Stimulated activated CD8-positive, alpha-beta memory T cell treated with anti-CD3 and anti-CD28 coated beads, Interleukin-2, amount 100 ng/mL, for 1 hour (primary cell): ENCODE measurements around the gene KBTBD8.

Experiments used
- DNase-seq, 2 donors: peaks; one replicate each; pipeline ENCODE4 v3.0.0-alpha.2; 2020; ENCODE audit warnings: low read depth in 2 of 2

KBTBD8 gene

DNA sequence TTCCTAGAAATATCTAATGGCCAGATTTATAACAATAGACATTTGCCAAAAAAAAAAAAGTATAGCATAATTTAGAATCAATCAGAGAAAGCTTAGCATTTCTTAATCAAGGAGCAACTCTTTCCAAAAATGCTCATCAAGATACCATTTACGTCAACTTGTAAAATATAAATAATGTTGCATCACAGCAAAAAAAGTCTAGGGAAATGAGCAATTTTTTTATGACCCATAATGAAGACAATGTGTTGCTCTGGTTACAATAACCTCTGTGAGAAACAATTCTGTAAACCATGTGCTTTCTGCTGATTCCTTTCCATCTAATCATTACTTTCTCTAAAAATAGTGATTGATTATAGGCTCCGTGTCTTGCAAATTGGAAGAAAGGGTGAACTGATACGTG, 36.3 kb downstream of the KBTBD8 start:
- no peak for DNase-seq

DNA sequence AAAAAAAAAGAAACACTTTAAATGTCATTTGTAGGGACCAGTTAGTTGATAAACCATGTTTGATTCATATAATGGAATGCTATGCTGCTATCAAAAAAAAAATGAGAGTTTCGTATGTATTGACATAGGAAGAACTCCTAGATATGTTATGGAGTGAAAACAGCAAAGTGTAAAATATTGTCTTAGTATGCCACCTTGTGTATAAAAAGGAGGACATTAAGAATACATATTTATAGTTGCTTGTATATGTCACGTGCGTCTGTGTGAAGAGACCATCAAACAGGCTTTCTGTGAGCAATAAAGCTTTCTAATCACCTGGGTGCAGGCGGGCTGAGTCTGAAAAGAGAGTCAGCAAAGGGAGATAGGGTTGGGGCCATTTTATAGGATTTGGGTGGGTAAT, 39.5 kb downstream of the KBTBD8 start:
- DNase-seq, result no peak

DNA sequence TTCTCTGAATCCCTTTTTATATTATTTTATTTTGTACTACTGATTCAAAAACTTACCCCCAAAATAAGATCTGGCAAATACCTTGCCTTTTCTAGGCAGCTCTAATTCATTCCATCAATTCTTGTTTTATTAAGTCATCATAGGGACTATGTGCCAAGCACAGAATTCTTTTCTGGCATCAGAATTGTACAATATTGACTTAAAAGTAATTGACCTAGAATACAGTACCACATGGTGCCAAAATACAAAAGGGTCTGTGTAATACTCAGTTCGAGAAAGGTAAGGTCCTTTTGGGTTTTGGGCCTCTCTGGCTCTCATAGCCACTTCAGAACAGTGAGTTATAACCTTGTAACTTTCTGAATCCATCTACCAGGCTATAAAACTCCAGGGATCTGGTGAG, 46.2 kb downstream of the KBTBD8 start:
- no peak for DNase-seq

DNA sequence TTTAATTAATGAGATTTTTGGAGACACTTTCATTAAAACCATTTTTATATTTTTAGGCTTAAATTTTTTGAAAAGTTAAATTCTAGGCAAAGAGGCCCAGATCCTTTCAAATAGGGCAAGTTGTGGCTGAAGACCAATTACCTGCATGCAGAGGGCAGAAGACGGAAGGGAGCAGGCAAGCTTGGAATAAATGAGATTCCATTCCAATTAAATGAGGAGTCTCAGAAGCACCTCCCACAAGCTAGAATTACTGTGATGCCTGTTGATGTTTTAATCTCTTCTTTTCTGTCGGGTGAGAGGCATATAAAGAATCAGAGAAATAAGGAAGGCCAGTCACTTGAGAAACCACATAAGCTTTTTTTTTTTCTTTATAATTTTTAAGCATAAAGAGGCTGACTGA, 46.8 kb downstream of the KBTBD8 start:
- DNase-seq, result no peak

DNA sequence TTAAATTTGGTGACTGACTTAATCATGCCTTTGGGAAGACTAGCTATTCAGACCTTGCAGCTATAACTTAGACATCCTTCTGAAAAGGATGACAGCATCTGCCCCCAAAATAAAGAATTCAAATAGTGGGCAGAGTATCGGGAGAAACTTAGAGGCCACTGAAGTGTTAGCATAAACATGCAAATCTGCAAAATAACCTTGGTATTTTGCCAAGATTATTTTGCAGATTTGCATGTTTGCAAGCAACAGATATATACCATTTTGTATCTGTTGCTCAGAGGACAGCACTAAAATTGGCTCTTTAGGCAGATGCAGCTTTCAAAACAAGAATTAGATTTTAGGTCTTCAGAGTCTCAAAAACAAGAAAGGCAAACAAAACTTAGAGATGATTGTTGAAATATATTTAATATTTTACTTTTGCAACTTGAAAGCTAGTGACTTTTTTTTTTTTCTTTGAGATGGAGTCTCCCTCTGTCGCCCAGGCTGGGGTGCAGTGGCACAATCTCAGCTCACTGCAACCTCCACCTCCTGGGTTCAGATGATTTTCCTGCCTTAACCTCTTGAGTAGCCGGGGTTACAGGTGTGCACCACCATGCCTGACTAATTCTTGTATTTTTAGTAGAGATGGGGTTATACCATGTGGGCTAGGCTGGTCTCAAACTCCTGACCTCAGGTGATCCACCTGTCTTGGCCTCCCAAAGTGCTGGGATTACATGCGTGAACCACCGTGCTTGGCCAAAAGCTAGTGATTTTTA, 47.8 kb downstream of the KBTBD8 start:
- no peak for DNase-seq

DNA sequence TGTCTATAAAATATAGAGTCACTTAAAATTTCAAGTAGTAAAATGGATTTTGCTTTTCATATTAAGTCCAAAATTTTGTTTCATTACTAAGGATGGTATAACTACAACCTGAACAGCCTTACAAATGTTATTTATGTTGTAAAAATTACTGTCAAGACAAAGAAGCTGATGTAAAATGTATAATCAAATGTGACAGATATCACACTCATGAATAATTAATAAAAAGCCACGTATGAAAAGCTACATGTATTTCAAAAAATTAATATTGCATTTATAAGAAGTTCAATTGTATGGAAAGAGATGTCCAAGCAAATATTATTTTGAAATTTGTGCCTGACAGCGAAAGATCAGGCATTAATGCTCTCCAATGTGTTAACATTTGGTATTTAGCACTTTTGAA, 48.9 kb downstream of the KBTBD8 start:
- no peak for DNase-seq

DNA sequence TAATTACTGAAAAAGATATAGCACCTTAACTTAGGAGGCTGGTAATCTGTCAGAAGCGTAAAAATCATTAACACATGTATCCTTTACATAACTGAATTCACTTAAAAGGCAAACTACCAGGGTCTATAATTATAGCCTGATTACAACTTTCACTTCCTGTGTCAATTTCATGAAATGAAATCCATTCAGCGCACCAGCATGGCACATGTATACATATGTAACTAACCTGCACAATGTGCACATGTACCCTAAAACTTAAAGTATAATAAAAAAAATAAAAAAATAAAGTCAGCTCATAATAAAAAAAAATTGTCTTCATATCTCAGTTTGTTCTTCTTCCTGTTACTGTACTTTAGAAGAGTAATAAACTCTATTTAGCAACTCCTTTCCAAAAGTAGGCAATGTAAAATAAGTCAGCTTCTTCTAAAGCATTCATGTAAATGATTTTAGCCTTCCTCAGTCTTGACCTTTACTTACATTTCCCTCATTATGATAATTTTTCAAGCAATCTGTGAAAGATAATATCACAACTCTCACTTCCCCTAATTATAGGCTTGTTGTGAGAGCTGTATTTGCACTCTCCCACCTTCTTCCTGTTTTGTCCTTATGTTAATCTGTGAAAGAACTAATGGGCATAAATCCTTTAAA, 50.1 kb downstream of the KBTBD8 start:
- DNase-seq, result no peak

DNA sequence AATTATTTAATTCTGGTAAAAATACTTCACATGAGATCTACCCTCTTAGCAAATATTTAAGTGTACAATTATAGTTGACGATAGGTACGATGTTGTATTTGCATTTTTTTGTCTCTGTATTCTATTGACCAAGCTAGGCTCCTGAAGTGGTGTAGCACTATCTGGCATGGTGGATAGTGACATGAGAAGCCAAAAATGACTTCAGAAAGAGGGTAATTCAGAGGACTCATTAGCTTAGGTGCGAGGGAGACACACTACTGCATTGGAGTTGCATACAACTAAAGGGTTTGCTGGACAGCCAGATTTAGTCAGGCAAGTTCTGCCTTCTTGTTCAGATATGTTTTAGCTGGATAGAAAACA, 50.6 kb downstream of the KBTBD8 start:
- DNase-seq, result no peak

DNA sequence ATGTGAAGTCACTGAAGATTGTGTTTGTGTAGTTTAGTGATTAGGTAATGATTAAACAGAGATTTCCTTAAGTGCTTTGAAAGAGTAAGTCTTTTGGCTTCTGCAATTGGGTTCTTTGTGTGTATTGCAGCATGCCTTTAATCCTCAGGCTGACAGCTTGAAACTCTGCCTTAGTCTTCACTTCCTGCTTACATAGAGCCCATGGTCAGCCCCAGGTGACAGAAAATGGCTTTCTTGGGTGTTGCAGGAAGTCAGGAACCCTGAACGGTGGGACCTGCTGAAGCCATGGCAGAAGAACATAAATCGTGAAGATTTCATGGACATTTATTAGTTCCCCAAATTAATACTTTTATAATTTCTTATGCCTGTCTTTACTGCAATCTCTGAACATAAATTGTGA, 61.3 kb downstream of the KBTBD8 start:
- DNase-seq, result no peak
